ENCODE data around the gene PSMD12.

The PSMD12 gene

DNA sequence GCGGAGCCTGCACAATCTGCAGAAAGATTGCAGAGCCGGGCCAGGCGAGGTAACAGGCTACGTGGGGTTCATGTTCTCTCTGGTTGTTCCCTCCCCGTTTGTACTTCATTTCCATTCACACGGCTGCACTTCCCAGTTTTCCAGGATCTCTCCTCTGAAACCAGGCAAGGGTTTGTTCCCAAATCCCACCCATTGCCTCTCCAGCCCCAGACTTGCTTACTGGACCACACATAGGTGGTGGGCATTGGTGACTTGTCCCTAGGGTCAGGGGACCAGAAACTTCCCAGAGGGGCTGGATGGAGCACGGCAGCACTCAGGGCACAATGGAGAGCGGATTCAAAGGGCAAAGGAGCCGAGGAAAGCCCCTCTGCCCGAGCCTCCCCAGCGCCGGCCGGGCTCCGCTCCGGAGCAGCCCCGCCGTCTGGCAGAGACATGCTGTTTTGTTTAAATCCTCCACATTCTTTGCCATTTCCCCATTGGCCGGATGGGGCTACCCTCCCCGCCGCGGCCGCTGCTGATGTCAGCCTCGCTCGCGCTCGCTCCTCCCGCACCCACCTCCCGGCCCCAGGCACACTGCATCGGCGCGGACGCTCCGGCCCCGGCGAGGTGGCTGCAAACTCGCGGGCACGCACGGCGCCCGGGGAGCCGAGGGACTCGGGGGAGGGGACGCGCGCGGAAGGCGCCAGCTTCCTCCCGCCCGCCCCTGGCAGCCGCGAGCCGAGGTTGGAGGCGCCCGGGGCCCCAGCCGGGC lies 10.5 kb upstream of the PSMD12 start, which contains the start of gene PITPNC1:
Gene PITPNC1, plus strand, starts transcription at position 545 of the 751 bp plus-strand sequence.
- Histone ChIP-seq H3K4me3 (replicated peaks; ENCODE audit: low read depth, low read length) (peak within 1 kb of the TSS; percentile 83), H3K27me3 (replicated peaks; ENCODE audit: control insufficient read depth, insufficient read depth, low read length) (no peaks in the 10 kb centered on the region), H3K36me3 (ENCODE audit: control insufficient read depth, insufficient read depth, low read length) (no peaks in the 10 kb centered on the region)
- peak; percentile 91 for DNase-seq (ENCODE audit: extremely low read depth, insufficient read length)
- TF ChIP-seq, protein P1, sequence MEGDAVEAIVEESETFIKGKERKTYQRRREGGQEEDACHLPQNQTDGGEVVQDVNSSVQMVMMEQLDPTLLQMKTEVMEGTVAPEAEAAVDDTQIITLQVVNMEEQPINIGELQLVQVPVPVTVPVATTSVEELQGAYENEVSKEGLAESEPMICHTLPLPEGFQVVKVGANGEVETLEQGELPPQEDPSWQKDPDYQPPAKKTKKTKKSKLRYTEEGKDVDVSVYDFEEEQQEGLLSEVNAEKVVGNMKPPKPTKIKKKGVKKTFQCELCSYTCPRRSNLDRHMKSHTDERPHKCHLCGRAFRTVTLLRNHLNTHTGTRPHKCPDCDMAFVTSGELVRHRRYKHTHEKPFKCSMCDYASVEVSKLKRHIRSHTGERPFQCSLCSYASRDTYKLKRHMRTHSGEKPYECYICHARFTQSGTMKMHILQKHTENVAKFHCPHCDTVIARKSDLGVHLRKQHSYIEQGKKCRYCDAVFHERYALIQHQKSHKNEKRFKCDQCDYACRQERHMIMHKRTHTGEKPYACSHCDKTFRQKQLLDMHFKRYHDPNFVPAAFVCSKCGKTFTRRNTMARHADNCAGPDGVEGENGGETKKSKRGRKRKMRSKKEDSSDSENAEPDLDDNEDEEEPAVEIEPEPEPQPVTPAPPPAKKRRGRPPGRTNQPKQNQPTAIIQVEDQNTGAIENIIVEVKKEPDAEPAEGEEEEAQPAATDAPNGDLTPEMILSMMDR (IDR thresholded peaks at IDR 0.05; ENCODE audit: insufficient read depth, low read length, poor library complexity, severe bottlenecking): peak; percentile 7

DNA sequence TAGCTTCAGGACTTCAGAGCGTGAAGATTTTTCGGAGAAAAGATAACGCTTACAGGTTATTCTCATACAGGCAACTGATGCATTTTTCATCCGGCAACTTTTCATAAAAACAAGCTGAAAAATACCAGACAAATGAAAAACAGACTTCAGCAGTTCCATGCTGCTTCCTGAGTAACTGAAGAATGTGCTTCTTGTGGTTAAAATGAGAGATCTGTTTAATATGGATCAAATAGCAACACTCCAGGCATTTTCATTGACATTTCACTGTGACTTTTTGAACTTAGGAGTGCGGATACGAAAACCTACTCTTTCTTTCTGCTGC lies 10.0 kb upstream of the PSMD12 start:
- no peak for DNase-seq (ENCODE audit: extremely low read depth, insufficient read length)
- no peaks in the 10 kb centered on the region for H3K36me3 ChIP-seq (ENCODE audit: control insufficient read depth, insufficient read depth, low read length)
- H3K27me3 ChIP-seq (replicated peaks; ENCODE audit: control insufficient read depth, insufficient read depth, low read length): no peaks in the 10 kb centered on the region
- TF ChIP-seq, protein P1 (IDR thresholded peaks at IDR 0.05; ENCODE audit: insufficient read depth, low read length, poor library complexity, severe bottlenecking): no peak
- peak overlapping the region; percentile 83 for H3K4me3 ChIP-seq (replicated peaks; ENCODE audit: low read depth, low read length)

DNA sequence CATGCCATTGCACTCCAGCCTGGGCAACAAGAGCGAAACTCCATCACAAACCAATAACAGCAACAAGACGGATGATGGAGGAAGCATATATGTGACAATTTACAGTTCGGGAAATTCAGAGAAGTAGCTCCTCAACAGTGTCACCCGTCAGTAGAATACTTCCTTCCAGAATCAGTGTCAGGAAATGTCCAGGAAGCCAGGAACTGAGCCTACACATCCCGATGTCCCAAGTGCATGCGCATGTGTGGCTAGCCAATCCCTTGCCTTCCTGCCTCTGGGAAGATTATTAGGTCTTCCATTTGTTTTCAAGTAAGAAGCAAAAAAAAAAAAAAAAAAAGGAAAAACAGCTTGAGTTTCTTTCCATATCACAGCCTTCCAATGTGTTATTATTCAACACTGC lies 9.3 kb upstream of the PSMD12 start:
- H3K36me3 ChIP-seq (ENCODE audit: control insufficient read depth, insufficient read depth, low read length): no peaks in the 10 kb centered on the region
- DNase-seq (ENCODE audit: extremely low read depth, insufficient read length): no peak
- H3K27me3 ChIP-seq (replicated peaks; ENCODE audit: control insufficient read depth, insufficient read depth, low read length): no peaks in the 10 kb centered on the region
- TF ChIP-seq, protein P1 (IDR thresholded peaks at IDR 0.05; ENCODE audit: insufficient read depth, low read length, poor library complexity, severe bottlenecking): no peak
- no peak overlapping the region for H3K4me3 ChIP-seq (replicated peaks; ENCODE audit: low read depth, low read length)

DNA sequence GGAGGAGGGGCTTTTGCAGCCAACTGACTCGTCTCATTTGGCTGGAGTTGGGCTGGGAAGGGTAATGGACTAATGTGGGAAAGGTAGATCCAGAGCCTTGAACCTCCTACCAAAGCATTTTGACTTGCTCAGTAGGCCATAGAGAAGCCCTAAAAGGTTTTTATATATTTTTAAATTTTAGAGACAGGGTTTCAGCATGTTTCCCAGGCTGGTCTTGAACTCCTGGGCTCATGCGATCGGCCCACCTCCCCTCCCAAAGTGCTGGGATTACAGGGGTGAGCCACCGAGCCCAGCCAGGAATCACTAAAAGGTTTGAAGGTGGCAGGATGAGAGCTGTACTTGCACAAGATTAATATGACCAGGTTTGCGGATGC lies 8.7 kb upstream of the PSMD12 start:
- DNase-seq (ENCODE audit: extremely low read depth, insufficient read length): no peak
- H3K4me3 ChIP-seq (replicated peaks; ENCODE audit: low read depth, low read length): no peak overlapping the region
- TF ChIP-seq, protein P1 (IDR thresholded peaks at IDR 0.05; ENCODE audit: insufficient read depth, low read length, poor library complexity, severe bottlenecking): no peak
- no peaks in the 10 kb centered on the region for H3K36me3 ChIP-seq (ENCODE audit: control insufficient read depth, insufficient read depth, low read length)
- H3K27me3 ChIP-seq (replicated peaks; ENCODE audit: control insufficient read depth, insufficient read depth, low read length): no peaks in the 10 kb centered on the region

DNA sequence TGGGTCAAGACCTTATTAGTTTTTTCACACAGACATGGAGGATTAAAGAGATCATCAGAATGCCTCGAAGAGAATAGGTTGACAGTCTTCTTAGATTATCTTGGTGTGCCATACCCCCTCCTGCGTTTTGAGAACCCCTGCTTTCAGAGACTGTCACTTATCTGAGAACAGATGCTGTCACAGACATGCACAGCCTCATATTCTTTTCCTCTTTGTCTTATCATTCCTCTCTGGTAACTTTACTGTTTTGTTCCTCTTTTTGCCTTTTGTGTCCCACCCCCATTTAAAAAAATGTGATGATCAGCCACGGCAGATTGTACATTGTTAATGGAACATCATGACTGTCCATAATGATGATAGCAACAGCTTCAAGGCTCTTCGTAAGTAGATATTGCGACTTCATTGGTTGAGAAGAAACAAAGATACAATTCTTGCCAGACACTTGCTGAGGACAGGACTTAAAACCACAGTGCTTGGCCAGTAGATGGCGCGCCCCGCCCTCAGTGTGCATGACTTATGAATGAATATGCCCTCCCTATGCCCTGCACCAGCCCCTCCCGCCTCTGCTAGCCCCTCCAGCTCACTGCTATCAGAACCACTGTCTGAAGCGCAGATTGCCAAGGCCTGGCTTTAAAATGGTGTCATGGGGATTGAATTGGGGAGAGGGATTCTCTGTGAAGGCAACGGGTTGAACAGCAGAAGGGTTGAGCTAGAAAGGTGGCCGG lies 8.1 kb upstream of the PSMD12 start:
- Histone ChIP-seq H3K27me3 (replicated peaks; ENCODE audit: control insufficient read depth, insufficient read depth, low read length) (no peaks in the 10 kb centered on the region), H3K36me3 (ENCODE audit: control insufficient read depth, insufficient read depth, low read length) (no peaks in the 10 kb centered on the region), H3K4me3 (replicated peaks; ENCODE audit: low read depth, low read length) (no peak overlapping the region)
- TF ChIP-seq, protein P1 (IDR thresholded peaks at IDR 0.05; ENCODE audit: insufficient read depth, low read length, poor library complexity, severe bottlenecking): peak; percentile 85
- peak; percentile 63 for DNase-seq (ENCODE audit: extremely low read depth, insufficient read length)
